Mesendoderm (in vitro differentiated cells): ENCODE data around the gene ZFP36. TPM values are rescaled to one million over a fixed set of nuclear protein-coding genes. Genes with fewer than 3 reads are reported as not detected.
"Not testable (repeated sequence)": the region's sequence is repeated elsewhere in the genome, so short reads cannot be mapped to it uniquely, and the experiment has no call there.

Experiments
- DNase-seq: peaks from one replicate; pipeline ENCODE4 v3.0.0; 2013
- H2AK5ac ChIP-seq: 2 replicates; pipeline ENCODE4 v1.6.1; 2013; ENCODE audit warnings: low read length, inconsistent platforms
- H2BK120ac ChIP-seq: 2 replicates; pipeline ENCODE4 v1.6.1; 2013; ENCODE audit warnings: low read depth, mild to moderate bottlenecking, low read length, moderate library complexity, mixed read lengths
- H2BK15ac ChIP-seq: replicated peaks from 2 replicates; pipeline ENCODE4 v1.6.1; 2013; ENCODE audit warnings: low read depth, mild to moderate bottlenecking, moderate library complexity
- H2BK5ac ChIP-seq: 2 replicates; pipeline ENCODE4 v1.6.1; 2013; ENCODE audit warnings: low read length, inconsistent platforms
- H3K18ac ChIP-seq: 2 replicates; pipeline ENCODE4 v1.6.1; 2013; ENCODE audit warnings: mild to moderate bottlenecking, low read length, mixed read lengths
- H3K23ac ChIP-seq: one replicate; pipeline ENCODE4 v1.6.1; 2013; ENCODE audit warnings: low read length
- H3K27ac ChIP-seq: 2 replicates; pipeline ENCODE4 v1.5.1; 2013; ENCODE audit warnings: low read depth, mild to moderate bottlenecking, inconsistent platforms, low read length, moderate library complexity
- H3K27me3 ChIP-seq: 2 replicates; pipeline ENCODE4 v1.6.1; 2013; ENCODE audit warnings: low read length, control low read depth, mild to moderate bottlenecking, inconsistent platforms; ENCODE audit not compliant: insufficient read depth, poor library complexity
- H3K36me3 ChIP-seq: 2 replicates; pipeline ENCODE4 v1.6.1; 2013; ENCODE audit warnings: low read length, inconsistent platforms; ENCODE audit not compliant: control insufficient read depth, insufficient read depth
- H3K4ac ChIP-seq: one replicate; pipeline ENCODE4 v1.6.1; 2013; ENCODE audit warnings: low read depth, mild to moderate bottlenecking, low read length, moderate library complexity
- H3K4me1 ChIP-seq: 2 replicates; pipeline ENCODE4 v1.6.1; 2013; ENCODE audit warnings: low read depth, low read length, inconsistent platforms; ENCODE audit not compliant: control insufficient read depth
- H3K4me2 ChIP-seq: 2 replicates; pipeline ENCODE4 v1.6.1; 2013; ENCODE audit warnings: low read length
- H3K4me3 ChIP-seq: 2 replicates; pipeline ENCODE4 v1.5.1; 2013; ENCODE audit warnings: mild to moderate bottlenecking, low read length
- H3K56ac ChIP-seq: one replicate; pipeline ENCODE4 v1.6.1; 2013; ENCODE audit warnings: low read length
- H3K79me1 ChIP-seq: 2 replicates; pipeline ENCODE4 v1.6.1; 2013; ENCODE audit warnings: low read length, inconsistent platforms
- H3K79me2 ChIP-seq: 2 replicates; pipeline ENCODE4 v1.6.1; 2013; ENCODE audit warnings: mild to moderate bottlenecking, low read length; ENCODE audit not compliant: control insufficient read depth, insufficient read depth
- H3K9ac ChIP-seq: 2 replicates; pipeline ENCODE4 v1.6.1; 2013; ENCODE audit warnings: low read length, inconsistent platforms
- H4K5ac ChIP-seq: one replicate; pipeline ENCODE4 v1.6.1; 2013; ENCODE audit warnings: low read length
- H4K8ac ChIP-seq: one replicate; pipeline ENCODE4 v1.6.1; 2013; ENCODE audit warnings: low read depth, mild to moderate bottlenecking, control low read depth, low read length, moderate library complexity
- WGBS: extraction: QIAGEN DNeasy Blood & Tissue Kit; methylation state at CpG from one replicate; pipeline ENCODE4 v1.1.7; 2013; ENCODE audit warnings: low lambda C conversion rate, missing lambda C conversion rate; ENCODE audit not compliant: insufficient coverage; ENCODE audit errors: extremely low coverage; 5-methylcytosine and 5-hydroxymethylcytosine counted together
- small RNA-seq: library from polyadenylated mRNA; stranded (forward); fragments of <200 nt; extraction: miRNeasy Mini kit (QIAGEN cat#:217004); gene quantifications from one replicate; pipeline ENCODE3, GENCODE V24; 2013; ENCODE audit not compliant: insufficient read depth

The ZFP36 gene

DNA sequence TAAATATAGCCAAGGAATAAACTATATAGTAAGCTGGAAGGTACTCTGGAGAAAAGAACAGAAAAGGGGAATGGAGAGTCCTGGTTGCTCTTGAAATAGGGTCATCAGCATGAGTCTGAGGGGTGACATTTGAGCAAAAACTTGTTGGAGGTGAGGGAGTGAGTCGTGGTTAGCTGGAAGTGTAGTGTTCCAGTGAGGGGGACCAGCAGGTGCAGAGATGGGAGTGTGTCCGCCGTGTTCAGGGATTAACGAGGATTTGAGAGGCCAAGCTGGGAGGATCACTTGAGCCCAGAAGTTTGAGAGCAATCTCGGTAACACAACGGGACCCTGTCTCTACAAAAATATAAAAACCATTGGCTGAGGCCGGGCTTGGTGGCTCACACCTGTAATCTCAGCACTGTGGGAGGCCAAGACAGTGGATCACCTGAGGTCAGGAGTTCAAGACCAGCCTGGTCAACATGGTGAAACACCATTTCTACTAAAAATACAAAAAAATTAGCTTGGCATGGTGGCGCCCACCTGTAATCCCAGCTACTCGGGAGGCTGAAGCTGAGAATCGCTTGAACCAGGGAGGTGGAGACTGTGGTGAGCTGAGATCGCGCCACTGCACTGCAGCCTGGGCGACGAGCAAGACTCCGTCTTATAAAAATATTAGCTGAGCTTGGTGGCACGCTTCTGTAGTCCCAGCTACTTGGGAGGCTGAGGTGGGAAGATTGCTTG is 39.9 kb downstream of the ZFP36 start:
- no peak overlapping the region for H3K27ac ChIP-seq

DNA sequence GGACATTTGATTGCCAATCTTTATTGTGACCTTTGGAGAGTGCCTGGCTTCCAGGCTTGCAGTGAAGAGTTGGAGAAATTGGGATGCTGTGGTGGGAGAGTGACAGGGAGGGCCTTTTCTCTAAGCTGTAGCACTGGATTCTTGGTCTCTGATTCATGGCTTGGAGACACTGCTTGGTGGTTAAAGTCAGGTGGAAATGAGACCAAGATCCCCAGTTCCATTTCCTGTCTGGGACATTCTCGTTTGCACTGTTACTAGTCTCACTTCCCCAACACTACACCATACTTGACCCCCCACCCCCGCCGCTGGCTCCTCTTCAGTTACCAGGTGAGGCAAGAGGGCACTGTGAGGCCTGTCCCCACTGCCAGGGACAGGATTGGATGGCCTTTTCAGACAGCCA is 41.6 kb downstream of the ZFP36 start:
- no peak overlapping the region for H3K9ac ChIP-seq
- H2BK5ac ChIP-seq: no peak overlapping the region
- H3K79me1 ChIP-seq: peaks cover 28% of the 10 kb centered on the region
- peaks cover 69% of the 10 kb centered on the region for H3K79me2 ChIP-seq
- no peak overlapping the region for H2BK15ac ChIP-seq
- no peak overlapping the region for H3K23ac ChIP-seq
- peaks cover 2% of the 10 kb centered on the region for H3K36me3 ChIP-seq
- no peak for DNase-seq
- no peak overlapping the region for H4K5ac ChIP-seq
- H4K8ac ChIP-seq: no peak overlapping the region
- WGBS: no CpG with 5 or more reads among the region's 3 CpGs
- H3K27ac ChIP-seq: no peak overlapping the region
- H3K4ac ChIP-seq: no peak overlapping the region
- H3K4me1 ChIP-seq: peaks cover 2% of the 10 kb centered on the region
- no peak overlapping the region for H3K4me3 ChIP-seq
- H3K18ac ChIP-seq: no peak overlapping the region
- no peak overlapping the region for H2BK120ac ChIP-seq
- no peaks in the 10 kb centered on the region for H3K27me3 ChIP-seq
- no peak overlapping the region for H3K4me2 ChIP-seq
- no peak overlapping the region for H2AK5ac ChIP-seq
- H3K56ac ChIP-seq: no peak overlapping the region

More for the DNA sequence above, 39.9 kb downstream of the ZFP36 start:
- no peak overlapping the region for H3K18ac ChIP-seq
- peak overlapping the region; percentile 8 for H3K4me3 ChIP-seq
- H2BK15ac ChIP-seq: no peak overlapping the region
- H4K8ac ChIP-seq: no peak overlapping the region
- H3K79me2 ChIP-seq: peaks cover 57% of the 10 kb centered on the region
- DNase-seq: no peak
- no peak overlapping the region for H3K23ac ChIP-seq
- peak overlapping the region; percentile 84 for H3K4me2 ChIP-seq
- no peaks in the 10 kb centered on the region for H3K27me3 ChIP-seq
- H3K9ac ChIP-seq: peak overlapping the region; percentile 99
- peaks cover 17% of the 10 kb centered on the region for H3K79me1 ChIP-seq
- H3K4me1 ChIP-seq: peaks cover 2% of the 10 kb centered on the region
- no peak overlapping the region for H2AK5ac ChIP-seq
- H2BK120ac ChIP-seq: no peak overlapping the region
- no peaks in the 10 kb centered on the region for H3K36me3 ChIP-seq
- H3K4ac ChIP-seq: no peak overlapping the region
- no CpG with 5 or more reads among the region's 16 CpGs for WGBS
- no peak overlapping the region for H4K5ac ChIP-seq
- no peak overlapping the region for H2BK5ac ChIP-seq
- H3K56ac ChIP-seq: peak overlapping the region; percentile 5

DNA sequence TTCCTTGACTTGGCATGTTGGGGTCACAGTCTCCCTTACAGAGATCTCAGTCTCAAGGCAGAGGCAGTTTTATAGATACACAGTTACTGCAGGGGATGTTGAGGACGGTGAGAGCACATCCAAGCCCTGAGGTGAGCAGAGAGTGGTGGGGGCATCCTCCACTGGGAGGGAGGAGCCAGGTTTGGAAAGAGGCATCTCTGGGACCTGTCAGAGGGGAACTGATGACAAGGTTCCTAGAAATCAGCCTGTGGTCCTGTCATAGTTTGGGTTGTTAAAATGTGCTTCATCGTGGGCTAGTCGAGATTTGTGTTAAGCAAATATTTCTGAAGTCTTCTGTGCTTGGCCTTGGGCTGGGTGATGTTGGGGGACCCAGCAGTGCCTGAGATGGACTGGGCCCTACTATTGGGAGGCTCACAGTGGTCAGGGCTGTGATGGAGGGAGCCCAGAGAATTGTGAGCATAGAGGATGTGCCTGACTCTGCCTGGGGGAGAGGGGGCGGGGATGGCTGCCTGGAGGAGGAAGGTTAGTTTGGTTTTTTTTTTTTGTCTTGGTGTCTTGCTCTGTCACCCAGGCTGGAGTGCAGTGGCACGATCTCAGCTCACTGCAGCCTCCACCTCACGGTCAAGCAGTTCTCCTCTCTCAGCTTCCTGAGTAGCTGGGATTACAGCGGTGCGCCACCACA is 42.6 kb downstream of the ZFP36 start:
- DNase-seq: no peak
- Histone ChIP-seq H3K56ac (no peak overlapping the region), H2AK5ac (no peak overlapping the region), H3K18ac (no peak overlapping the region), H3K27ac (no peak overlapping the region), H3K79me1 (peaks cover 28% of the 10 kb centered on the region), H2BK15ac (no peak overlapping the region), H3K23ac (no peak overlapping the region), H4K5ac (no peak overlapping the region), H3K4ac (no peak overlapping the region), H3K27me3 (no peaks in the 10 kb centered on the region), H3K79me2 (peaks cover 70% of the 10 kb centered on the region), H2BK120ac (no peak overlapping the region), H3K9ac (no peak overlapping the region), H4K8ac (no peak overlapping the region), H3K36me3 (peaks cover 2% of the 10 kb centered on the region), H2BK5ac (no peak overlapping the region), H3K4me1 (peaks cover 2% of the 10 kb centered on the region), H3K4me3 (no peak overlapping the region), H3K4me2 (no peak overlapping the region)
- no CpG with 5 or more reads among the region's 8 CpGs for WGBS

DNA sequence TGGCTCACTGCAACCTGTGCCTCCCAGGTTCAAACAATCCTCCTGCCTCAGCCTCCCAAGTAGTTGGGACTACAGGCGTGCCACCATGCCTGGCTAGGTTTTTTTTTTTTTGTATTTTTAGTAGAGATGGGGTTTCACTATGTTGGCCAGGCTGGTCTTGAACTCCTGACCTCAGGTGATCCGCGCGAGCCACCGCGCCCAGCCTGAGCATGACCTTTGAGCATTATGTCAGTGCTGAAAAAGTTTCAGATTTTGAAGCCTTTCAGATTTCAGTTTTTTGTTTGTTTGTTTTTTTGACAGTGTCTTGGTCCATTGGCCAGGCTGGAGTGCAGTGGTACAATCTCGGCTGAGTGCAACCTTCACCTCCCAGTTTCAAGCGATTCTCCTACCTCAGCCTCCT is 44.6 kb downstream of the ZFP36 start:
- not testable (repeated sequence) for H3K4me2 ChIP-seq, H2BK5ac ChIP-seq, H4K8ac ChIP-seq, H3K36me3 ChIP-seq, H3K9ac ChIP-seq, H3K4me3 ChIP-seq, H3K4me1 ChIP-seq, H2BK15ac ChIP-seq, DNase-seq, H3K23ac ChIP-seq, H3K56ac ChIP-seq, H3K18ac ChIP-seq, H3K27ac ChIP-seq, H4K5ac ChIP-seq, H2BK120ac ChIP-seq, H2AK5ac ChIP-seq, H3K27me3 ChIP-seq, H3K4ac ChIP-seq
- Histone ChIP-seq H3K79me2 (peaks cover 59% of the 10 kb centered on the region), H3K79me1 (peaks cover 26% of the 10 kb centered on the region)
- no CpG with 5 or more reads among the region's 8 CpGs for WGBS

Small RNAs within 50 kb of the gene (small RNA-seq; reads per million reads assigned to genes)
- gene MIR4530 (not detected), gene RN7SL566P (not detected)
